RWPE1 (cell line): ENCODE results near the gene ATF1.
A peak's percentile ranks its signal among the peaks of the same experiment; 100 is the strongest.

Experiments used
- CTCF ChIA-PET: fragments of 350-600 bp; sonication (Branson Sonifier 250); formaldehyde crosslinking; extraction: SDS; loops from one replicate; lab custom pipeline; 2021; lab: Yijun Ruan, JAX
- POLR2A ChIA-PET: fragments of 400-600 bp; formaldehyde crosslinking; extraction: SDS; loops from one replicate; lab custom pipeline; 2020; ENCODE audit warnings: antibody characterized with exemption; ENCODE audit not compliant: low non-redundant PET; lab: Yijun Ruan, JAX
- DNase-seq: peaks from one replicate; pipeline ENCODE4 v3.0.0; 2012; ENCODE audit warnings: low spot score
- H3K27ac ChIP-seq: fragments of 450-650 bp; 2 replicates; pipeline ENCODE4 v1.5.1; 2017
- CTCF ChIP-seq: fragments of 450-650 bp; conservative IDR thresholded peaks from 2 replicates; pipeline ENCODE4 v1.5.1; 2017; ENCODE audit warnings: low read depth, mild to moderate bottlenecking

Gene ATF1

GRCh38 chr12:50786498-50787231, 22.8 kb downstream of the ATF1 start:
- CTCF ChIA-PET = interaction anchor here (0.6 kb wide), 1 partner anchor 73 kb away, joined by 5 read pairs; no protein-coding TSS in a partner anchor
- DNase-seq = peak; percentile 91
- no peak for TF ChIP-seq CTCF
- H3K27ac ChIP-seq = peak overlapping the region; percentile 92
- POLR2A ChIA-PET = interaction anchor here (1.1 kb wide), 1 partner anchor 22 kb away, joined by 3 read pairs; the partner anchor contains the start of gene ATF1

GRCh38 chr12:50787618-50788017, 23.7 kb downstream of the ATF1 start:
- no peak for TF ChIP-seq CTCF
- CTCF ChIA-PET = interaction anchor here (0.6 kb wide), 1 partner anchor 74 kb away, joined by 5 read pairs; no protein-coding TSS in a partner anchor
- H3K27ac ChIP-seq = peak overlapping the region; percentile 92
- DNase-seq = no peak
- POLR2A ChIA-PET = no interaction called here

GRCh38 chr12:50788561-50788960, 24.7 kb downstream of the ATF1 start:
- POLR2A ChIA-PET = no interaction called here
- H3K27ac ChIP-seq = peak overlapping the region; percentile 92
- no peak for DNase-seq
- no peak for TF ChIP-seq CTCF
- CTCF ChIA-PET = no interaction called here

GRCh38 chr12:50790081-50790480, 26.2 kb downstream of the ATF1 start:
- no peak for DNase-seq
- no peak overlapping the region for H3K27ac ChIP-seq
- POLR2A ChIA-PET = no interaction called here
- no peak for TF ChIP-seq CTCF
- CTCF ChIA-PET = interaction anchor here (0.7 kb wide), 1 partner anchor 33 kb away, joined by 3 read pairs; no protein-coding TSS in a partner anchor

GRCh38 chr12:50799908-50800307, 36.0 kb downstream of the ATF1 start:
- H3K27ac ChIP-seq = no peak overlapping the region
- POLR2A ChIA-PET = no interaction called here
- TF ChIP-seq CTCF = no peak
- CTCF ChIA-PET = no interaction called here
- no peak for DNase-seq

GRCh38 chr12:50803230-50803875, 39.5 kb downstream of the ATF1 start:
- CTCF ChIA-PET = no interaction called here
- POLR2A ChIA-PET = no interaction called here
- H3K27ac ChIP-seq = no peak overlapping the region
- TF ChIP-seq CTCF = no peak
- DNase-seq = no peak
